ENCODE results near the gene GP1BB. TPM values are rescaled to one million over a fixed set of nuclear protein-coding genes. Genes with fewer than 3 reads are reported as not detected.

GP1BB gene
- total and polyA plus RNA-seq, 2 of the 4 experiments (the other 2 are of a cell fraction), result 0.18 to 1.5 TPM

DNA sequence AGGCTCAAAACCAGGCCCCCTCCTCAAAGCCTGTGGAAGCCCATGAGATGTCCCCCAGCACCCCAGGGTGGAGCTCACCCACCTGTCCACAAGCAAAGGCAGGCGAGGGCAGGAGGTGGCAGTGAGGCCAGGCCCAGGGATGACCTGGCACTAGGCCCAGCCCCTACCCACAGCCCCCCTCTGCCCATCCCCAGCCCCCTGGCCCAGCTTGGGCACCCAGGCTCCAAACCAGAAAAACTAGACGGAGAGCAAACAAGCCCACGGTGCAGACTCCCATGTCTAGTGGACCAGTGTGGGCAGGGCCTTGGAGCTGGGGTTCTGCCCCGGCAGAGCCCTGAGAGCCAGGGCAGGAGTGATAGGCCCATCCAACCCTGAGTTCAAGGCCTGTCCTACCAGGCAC, 20.3 kb downstream of the GP1BB start:
- ChIA-PET POLR2A (ENCODE audit: unreplicated experiment) (no interaction called here), CTCF (no interaction called here)
- intact Hi-C loops (cut with micrococcal nuclease) (no loop called here), dilution Hi-C loops (cut with HindIII; ENCODE audit: low sequenced_read_pairs, unreplicated experiment) (no loop called here), in situ Hi-C loops (cut with MboI; ENCODE audit: low sequenced_read_pairs) (no loop called here)
- no peaks in the 10 kb centered on the region; the same call in 1 of the 2 replicates for H4K20me1 ChIP-seq (ENCODE audit: insufficient read depth, low read length)
- no peak overlapping the region for H2AK9ac ChIP-seq (replicated peaks; ENCODE audit: low read depth, low read length, poor library complexity)
- H2AFZ ChIP-seq (replicated peaks; ENCODE audit: low read length, poor library complexity), result no peak overlapping the region
- WGBS, 2 experiments (ENCODE audit: extremely low coverage in 2 of 2, insufficient read length in 1 of 2), result no CpG with 5 or more reads among the region's 4 CpGs
- no peak for ATAC-seq (ENCODE audit: low read depth)
- H4K5ac ChIP-seq (ENCODE audit: low read depth, low read length), result no peak overlapping the region
- no peak overlapping the region for H2AK5ac ChIP-seq (ENCODE audit: low read depth, low read length)
- H3K36me3 ChIP-seq (ENCODE audit: control insufficient read depth, insufficient read depth, low read length), result no peaks in the 10 kb centered on the region
- peaks cover 3% of the 10 kb centered on the region; the same call in 1 of the 2 replicates for H3K27me3 ChIP-seq (ENCODE audit: control insufficient read depth, insufficient read depth, low read length)
- no peak for TF ChIP-seq SMC3 (IDR thresholded peaks at IDR 0.05; ENCODE audit: low read depth, low read length)
- no peak for TF ChIP-seq RAD21 (IDR thresholded peaks at IDR 0.05; ENCODE audit: low read length)
- TF ChIP-seq, protein P1, sequence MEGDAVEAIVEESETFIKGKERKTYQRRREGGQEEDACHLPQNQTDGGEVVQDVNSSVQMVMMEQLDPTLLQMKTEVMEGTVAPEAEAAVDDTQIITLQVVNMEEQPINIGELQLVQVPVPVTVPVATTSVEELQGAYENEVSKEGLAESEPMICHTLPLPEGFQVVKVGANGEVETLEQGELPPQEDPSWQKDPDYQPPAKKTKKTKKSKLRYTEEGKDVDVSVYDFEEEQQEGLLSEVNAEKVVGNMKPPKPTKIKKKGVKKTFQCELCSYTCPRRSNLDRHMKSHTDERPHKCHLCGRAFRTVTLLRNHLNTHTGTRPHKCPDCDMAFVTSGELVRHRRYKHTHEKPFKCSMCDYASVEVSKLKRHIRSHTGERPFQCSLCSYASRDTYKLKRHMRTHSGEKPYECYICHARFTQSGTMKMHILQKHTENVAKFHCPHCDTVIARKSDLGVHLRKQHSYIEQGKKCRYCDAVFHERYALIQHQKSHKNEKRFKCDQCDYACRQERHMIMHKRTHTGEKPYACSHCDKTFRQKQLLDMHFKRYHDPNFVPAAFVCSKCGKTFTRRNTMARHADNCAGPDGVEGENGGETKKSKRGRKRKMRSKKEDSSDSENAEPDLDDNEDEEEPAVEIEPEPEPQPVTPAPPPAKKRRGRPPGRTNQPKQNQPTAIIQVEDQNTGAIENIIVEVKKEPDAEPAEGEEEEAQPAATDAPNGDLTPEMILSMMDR (conservative IDR thresholded peaks at IDR 0.05; ENCODE audit: low read depth, low read length), result no peak
- TF ChIP-seq MAFK (IDR thresholded peaks at IDR 0.05; ENCODE audit: low read depth, low read length), result no peak
- no peak for TF ChIP-seq POLR2A (IDR thresholded peaks at IDR 0.05; ENCODE audit: low read depth, low read length)
- no peak for TF ChIP-seq RFX5 (IDR thresholded peaks at IDR 0.05; ENCODE audit: low read depth, low read length)
- TF ChIP-seq, protein P2, sequence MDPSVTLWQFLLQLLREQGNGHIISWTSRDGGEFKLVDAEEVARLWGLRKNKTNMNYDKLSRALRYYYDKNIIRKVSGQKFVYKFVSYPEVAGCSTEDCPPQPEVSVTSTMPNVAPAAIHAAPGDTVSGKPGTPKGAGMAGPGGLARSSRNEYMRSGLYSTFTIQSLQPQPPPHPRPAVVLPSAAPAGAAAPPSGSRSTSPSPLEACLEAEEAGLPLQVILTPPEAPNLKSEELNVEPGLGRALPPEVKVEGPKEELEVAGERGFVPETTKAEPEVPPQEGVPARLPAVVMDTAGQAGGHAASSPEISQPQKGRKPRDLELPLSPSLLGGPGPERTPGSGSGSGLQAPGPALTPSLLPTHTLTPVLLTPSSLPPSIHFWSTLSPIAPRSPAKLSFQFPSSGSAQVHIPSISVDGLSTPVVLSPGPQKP (IDR thresholded peaks at IDR 0.05; ENCODE audit: borderline replicate concordance, low read depth, low read length), result no peak
- TF ChIP-seq BHLHE40 (IDR thresholded peaks at IDR 0.05; ENCODE audit: low read depth, low read length), result no peak
- TF ChIP-seq MXI1 (IDR thresholded peaks at IDR 0.05; ENCODE audit: borderline replicate concordance, low read depth, low read length), result no peak
- TF ChIP-seq, protein P3, sequence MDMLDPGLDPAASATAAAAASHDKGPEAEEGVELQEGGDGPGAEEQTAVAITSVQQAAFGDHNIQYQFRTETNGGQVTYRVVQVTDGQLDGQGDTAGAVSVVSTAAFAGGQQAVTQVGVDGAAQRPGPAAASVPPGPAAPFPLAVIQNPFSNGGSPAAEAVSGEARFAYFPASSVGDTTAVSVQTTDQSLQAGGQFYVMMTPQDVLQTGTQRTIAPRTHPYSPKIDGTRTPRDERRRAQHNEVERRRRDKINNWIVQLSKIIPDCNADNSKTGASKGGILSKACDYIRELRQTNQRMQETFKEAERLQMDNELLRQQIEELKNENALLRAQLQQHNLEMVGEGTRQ (IDR thresholded peaks at IDR 0.05; ENCODE audit: low read depth, low read length), result no peak
- no peak for TF ChIP-seq FOS (IDR thresholded peaks at IDR 0.05; ENCODE audit: low read depth, low read length)
- TF ChIP-seq CHD1 (IDR thresholded peaks at IDR 0.05; ENCODE audit: low read depth, low read length), result no peak
- TF ChIP-seq MAZ (IDR thresholded peaks at IDR 0.05; ENCODE audit: borderline replicate concordance, low read depth, low read length), result no peak
- no peak for TF ChIP-seq CEBPB (IDR thresholded peaks at IDR 0.05; ENCODE audit: low read depth, low read length)
- TF ChIP-seq NFE2L2 (IDR thresholded peaks at IDR 0.05; ENCODE audit: low read depth, low read length), result no peak
- no peak for TF ChIP-seq RCOR1 (IDR thresholded peaks at IDR 0.05; ENCODE audit: insufficient replicate concordance, low read length)
- H2BK15ac ChIP-seq (ENCODE audit: low read depth, low read length), result no peak overlapping the region
- no peak overlapping the region for H3K4ac ChIP-seq (ENCODE audit: low read depth, low read length)
- H3K4me3 ChIP-seq (ENCODE audit: insufficient read depth, low read depth, low read length), result no peak overlapping the region
- no peak overlapping the region for H4K8ac ChIP-seq (ENCODE audit: low read depth in 2 of 2, low read length in 2 of 2)
- no peak overlapping the region for H4K91ac ChIP-seq (ENCODE audit: insufficient read depth, low read depth, low read length)
- no peak overlapping the region for H2BK5ac ChIP-seq (ENCODE audit: low read depth, low read length, poor library complexity, severe bottlenecking)
- no peaks in the 10 kb centered on the region for H3K4me1 ChIP-seq (ENCODE audit: control insufficient read depth, insufficient read depth, low read length)
- H3K23ac ChIP-seq (ENCODE audit: low read depth, low read length), result no peak overlapping the region
- H3K56ac ChIP-seq (ENCODE audit: extremely low read depth, insufficient read depth, low read length), result no peak overlapping the region
- H3K9me1 ChIP-seq (ENCODE audit: insufficient read depth, low read length), result no peaks in the 10 kb centered on the region
- no peak overlapping the region for H2BK120ac ChIP-seq (ENCODE audit: low read depth, low read length)
- H3K18ac ChIP-seq (ENCODE audit: low read depth, low read length), result no peak overlapping the region
- DNase-seq, result no peak
- no peak overlapping the region for H3K14ac ChIP-seq (replicated peaks; ENCODE audit: low read depth, low read length)
- no peak overlapping the region for H3K27ac ChIP-seq (ENCODE audit: insufficient read depth, low read length)
- no peak overlapping the region for H2BK20ac ChIP-seq (ENCODE audit: low read depth, low read length)
- no peaks in the 10 kb centered on the region for H3K79me1 ChIP-seq (ENCODE audit: low read depth in 1 of 2, low read length in 2 of 2)
- H3K4me2 ChIP-seq (ENCODE audit: low read depth, low read length), result no peak overlapping the region
- no peaks in the 10 kb centered on the region for H3K9me3 ChIP-seq (ENCODE audit: control insufficient read depth, insufficient read depth, low read length)
- no peak overlapping the region for H3K9ac ChIP-seq (ENCODE audit: low read depth, low read length)
- no TSS peak for BruUV-seq (replicated peaks)

Measured in IMR-90 (cell line).